ENCODE data around the gene KIF3C. TPM values are rescaled to one million over a fixed set of nuclear protein-coding genes. Genes with fewer than 3 reads are reported as not detected.
"Not testable (repeated sequence)": the region's sequence is repeated elsewhere in the genome, so short reads cannot be mapped to it uniquely, and the experiment has no call there.

KIF3C gene
- total RNA-seq, 1 donor from 2014 or later, result 4.1 TPM

- DNase-seq (ENCODE audit: low spot score), result not testable (repeated sequence)
Measured at GRCh38 chr2:25999406-25999805, 17.1 kb upstream of the KIF3C start.

GRCh38 chr2:25998816-25999383 is 16.6 kb upstream of the KIF3C start:
- not testable (repeated sequence) for DNase-seq (ENCODE audit: low spot score)

- no peak for DNase-seq (ENCODE audit: low spot score)
Measured at GRCh38 chr2:25996844-25997243, 14.5 kb upstream of the KIF3C start.

GRCh38 chr2:25994509-25994908 is 12.2 kb upstream of the KIF3C start:
- DNase-seq (ENCODE audit: low spot score), result no peak

GRCh38 chr2:25993049-25993448 is 10.8 kb upstream of the KIF3C start:
- no peak for DNase-seq (ENCODE audit: low spot score)

GRCh38 chr2:25992556-25992955 is 10.3 kb upstream of the KIF3C start:
- no peak for DNase-seq (ENCODE audit: low spot score)

GRCh38 chr2:25991965-25992364 is 9.7 kb upstream of the KIF3C start:
- DNase-seq (ENCODE audit: low spot score), result no peak

- DNase-seq (ENCODE audit: low spot score), result no peak
Measured at GRCh38 chr2:25989154-25989553, 6.9 kb upstream of the KIF3C start.

- no peak for DNase-seq (ENCODE audit: low spot score)
Measured at GRCh38 chr2:25988134-25988533, 5.8 kb upstream of the KIF3C start.

- no peak for DNase-seq (ENCODE audit: low spot score)
Measured at GRCh38 chr2:25983735-25984134, 1.4 kb upstream of the KIF3C start.

GRCh38 chr2:25982968-25983280 is 627 bp upstream of the KIF3C start:
- DNase-seq (ENCODE audit: low spot score), result no peak

GRCh38 chr2:25981596-25982272 is 563 bp downstream of the KIF3C start:
- no peak for DNase-seq (ENCODE audit: low spot score)

- DNase-seq (ENCODE audit: low spot score), result no peak
Measured at GRCh38 chr2:25980951-25981350, 1.3 kb downstream of the KIF3C start.

- DNase-seq (ENCODE audit: low spot score), result no peak
Measured at GRCh38 chr2:25980076-25980887, 2.0 kb downstream of the KIF3C start.

- DNase-seq (ENCODE audit: low spot score), result no peak
Measured at GRCh38 chr2:25979001-25979400, 3.3 kb downstream of the KIF3C start.

GRCh38 chr2:25977768-25978167 is 4.5 kb downstream of the KIF3C start:
- DNase-seq (ENCODE audit: low spot score), result no peak

GRCh38 chr2:25976983-25977741 is 5.1 kb downstream of the KIF3C start:
- DNase-seq (ENCODE audit: low spot score), result no peak

GRCh38 chr2:25972049-25972823 is 10.1 kb downstream of the KIF3C start:
- no peak for DNase-seq (ENCODE audit: low spot score)

GRCh38 chr2:25971596-25971995 is 10.7 kb downstream of the KIF3C start:
- no peak for DNase-seq (ENCODE audit: low spot score)

- DNase-seq (ENCODE audit: low spot score), result no peak
Measured at GRCh38 chr2:25966531-25967270, 15.6 kb downstream of the KIF3C start.

- DNase-seq (ENCODE audit: low spot score), result no peak
Measured at GRCh38 chr2:25964891-25965290, 17.4 kb downstream of the KIF3C start.
